GM21423 (cell line): ENCODE measurements around the gene TENM4.

Experiments
- ATAC-seq: cut with Tn5 transposase; IDR thresholded peaks from one replicate; pipeline ENCODE4 v1.9.1; 2021; ENCODE audit warnings: mild to moderate bottlenecking, moderate library complexity; ENCODE audit not compliant: unreplicated experiment

TENM4 gene

GRCh38 chr11:78694152-78694551 lies 746.7 kb downstream of the TENM4 start:
- ATAC-seq: no peak

- no peak for ATAC-seq
Measured at GRCh38 chr11:78691215-78691614, 749.6 kb downstream of the TENM4 start.

- ATAC-seq: no peak
Measured at GRCh38 chr11:78690352-78690987, 750.4 kb downstream of the TENM4 start.

- ATAC-seq: no peak
Measured at GRCh38 chr11:78689585-78690153, 751.2 kb downstream of the TENM4 start.

GRCh38 chr11:78689101-78689500 lies 751.7 kb downstream of the TENM4 start:
- no peak for ATAC-seq

GRCh38 chr11:78688460-78688859 lies 752.4 kb downstream of the TENM4 start:
- no peak for ATAC-seq

GRCh38 chr11:78685156-78685555 lies 755.7 kb downstream of the TENM4 start:
- no peak for ATAC-seq

- no peak for ATAC-seq
Measured at GRCh38 chr11:78684377-78684776, 756.5 kb downstream of the TENM4 start.

- no peak for ATAC-seq
Measured at GRCh38 chr11:78683774-78684173, 757.1 kb downstream of the TENM4 start.

GRCh38 chr11:78676026-78676557 lies 764.7 kb downstream of the TENM4 start:
- ATAC-seq: no peak

- ATAC-seq: no peak
Measured at GRCh38 chr11:78672850-78673620, 767.8 kb downstream of the TENM4 start.

- no peak for ATAC-seq
Measured at GRCh38 chr11:78669249-78669648, 771.6 kb downstream of the TENM4 start.

- no peak for ATAC-seq
Measured at GRCh38 chr11:78667461-78667860, 773.4 kb downstream of the TENM4 start.

GRCh38 chr11:78666675-78667160 lies 774.1 kb downstream of the TENM4 start:
- no peak for ATAC-seq

- ATAC-seq: no peak
Measured at GRCh38 chr11:78664636-78665035, 776.2 kb downstream of the TENM4 start.

- no peak for ATAC-seq
Measured at GRCh38 chr11:78662811-78663210, 778.0 kb downstream of the TENM4 start.

- ATAC-seq: no peak
Measured at GRCh38 chr11:78660471-78660870, 780.4 kb downstream of the TENM4 start.

- no peak for ATAC-seq
Measured at GRCh38 chr11:78659326-78660270, 781.2 kb downstream of the TENM4 start.

GRCh38 chr11:78657968-78658839 lies 782.6 kb downstream of the TENM4 start:
- no peak for ATAC-seq

- no peak for ATAC-seq
Measured at GRCh38 chr11:78657441-78657840, 783.4 kb downstream of the TENM4 start.
